ENCODE data around the gene RIPK1.
A peak's percentile ranks its signal among the peaks of the same experiment; 100 is the strongest.
"Not testable (repeated sequence)": the region's sequence is repeated elsewhere in the genome, so short reads cannot be mapped to it uniquely, and the experiment has no call there.

The RIPK1 gene

GRCh38 chr6:3068329-3069214, at the start of gene RIPK1:
RIPK1 (plus strand) TSS chr6:3068494; CDS start chr6:3076824, 8,330 bp downstream.
- DNase-seq (ENCODE audit: low read depth) = peak; percentile 88
- H3K4me3 ChIP-seq (ENCODE audit: low read depth, low read length) = peak within 1 kb of the TSS; percentile 81
- peak; percentile 40 for TF ChIP-seq CTCF (conservative IDR thresholded peaks at IDR 0.05; ENCODE audit: low read depth, low read length)

GRCh38 chr6:3019065-3019464, 49.2 kb upstream of the RIPK1 start:
- DNase-seq (ENCODE audit: low read depth) = no peak
- no peak for TF ChIP-seq CTCF (conservative IDR thresholded peaks at IDR 0.05; ENCODE audit: low read depth, low read length)
- H3K4me3 ChIP-seq (ENCODE audit: low read depth, low read length) = no peak overlapping the region

- no peak for DNase-seq (ENCODE audit: low read depth)
- TF ChIP-seq CTCF (conservative IDR thresholded peaks at IDR 0.05; ENCODE audit: low read depth, low read length) = no peak
- H3K4me3 ChIP-seq (ENCODE audit: low read depth, low read length) = no peak overlapping the region
Observed at GRCh38 chr6:3019749-3020320, 48.5 kb upstream of the RIPK1 start.

- H3K4me3 ChIP-seq (ENCODE audit: low read depth, low read length); DNase-seq (ENCODE audit: low read depth): not testable (repeated sequence)
Observed at GRCh38 chr6:3020976-3021598, 47.2 kb upstream of the RIPK1 start.

- H3K4me3 ChIP-seq (ENCODE audit: low read depth, low read length) = peak overlapping the region; percentile 50
- no peak for TF ChIP-seq CTCF (conservative IDR thresholded peaks at IDR 0.05; ENCODE audit: low read depth, low read length)
- DNase-seq (ENCODE audit: low read depth) = no peak
Observed at GRCh38 chr6:3022765-3023662, 45.3 kb upstream of the RIPK1 start.

- H3K4me3 ChIP-seq (ENCODE audit: low read depth, low read length) = peak overlapping the region; percentile 50
- TF ChIP-seq CTCF (conservative IDR thresholded peaks at IDR 0.05; ENCODE audit: low read depth, low read length) = no peak
- DNase-seq (ENCODE audit: low read depth) = peak; percentile 89
Observed at GRCh38 chr6:3023663-3024483, 44.4 kb upstream of the RIPK1 start.
